Endothelial cell of umbilical vein (primary cell): ENCODE data around the gene SELENOH. TPM values are rescaled to one million over a fixed set of nuclear protein-coding genes. Genes with fewer than 3 reads are reported as not detected.

Experiments
- BruUV-seq: library from RNA; stranded (reverse); fragments of 400-500 nt; replicated peaks from 2 replicates; lab custom pipeline; 2021; lab: Mats Ljungman, UMichigan
- CTCF ChIA-PET: fragments of 300-600, 350-600 bp; sonication (Branson Sonifier 250); formaldehyde crosslinking; loops from one replicate; lab custom pipeline; 2021; ENCODE audit warnings: antibody characterized with exemption, inconsistent platforms; lab: Charles Lee
- POLR2A ChIA-PET: fragments of 300-600, 350-600 bp; sonication (Branson Sonifier 250); formaldehyde crosslinking; loops from one replicate; lab custom pipeline; 2021; ENCODE audit warnings: antibody characterized with exemption, inconsistent platforms; lab: Charles Lee
- DNase-seq: peaks from one replicate; pipeline ENCODE4 v3.0.0-alpha.2; 2011; ENCODE audit warnings: low read depth, low spot score
- FAIRE-seq: peaks from 2 replicates; lab custom pipeline; 2011; peaks lifted over from hg19 to GRCh38; lab: Jason Lieb, UNC
- H2AFZ ChIP-seq: 2 replicates; pipeline ENCODE4 v1.6.0; 2012; ENCODE audit warnings: low read depth, low read length, control low read depth, inconsistent platforms
- H3K27ac ChIP-seq: 2 replicates; pipeline ENCODE4 v1.5.1; 2011; ENCODE audit warnings: low read depth, mild to moderate bottlenecking, control low read depth, low read length, moderate library complexity; ENCODE audit not compliant: insufficient read depth
- H3K27me3 ChIP-seq, 2 experiments: 2 replicates each; pipeline versions ENCODE4 v1.6.0 to v1.6.1; 2011; ENCODE audit warnings: low read length in 2 of 2, mixed read lengths in 1 of 2; ENCODE audit not compliant: control insufficient read depth in 2 of 2, insufficient read depth in 2 of 2
- H3K36me3 ChIP-seq, 2 experiments: 2 replicates in 1 of 2; 3 replicates in 1 of 2; pipeline ENCODE4 v1.5.1; 2011; ENCODE audit warnings: low read length in 2 of 2, mild to moderate bottlenecking in 1 of 2, moderate library complexity in 1 of 2; ENCODE audit not compliant: control insufficient read depth in 2 of 2, insufficient read depth in 2 of 2; ENCODE audit errors: extremely low read depth in 1 of 2
- H3K4me1 ChIP-seq: 3 replicates; pipeline ENCODE4 v1.5.1; 2011; ENCODE audit warnings: mild to moderate bottlenecking, low read length; ENCODE audit not compliant: control insufficient read depth, insufficient read depth; ENCODE audit errors: extremely low read depth
- H3K4me2 ChIP-seq: 2 replicates; pipeline ENCODE4 v1.6.1; 2011; ENCODE audit warnings: low read length, control low read depth, mixed read lengths; ENCODE audit not compliant: insufficient read depth
- H3K4me3 ChIP-seq, 3 experiments: fragments of 200-600 bp in 1 of 3; sonication (generic), shearing (Covaris generic) in 1 of 3; replicated peaks in 1 of 3; 2 replicates each; pipeline ENCODE4 v1.5.1; 2011 to 2016; ENCODE audit warnings: control low read depth in 3 of 3, low read length in 3 of 3, mild to moderate bottlenecking in 2 of 3, inconsistent platforms in 1 of 3, low read depth in 1 of 3, moderate library complexity in 1 of 3; ENCODE audit not compliant: insufficient read depth in 1 of 3
- H3K79me2 ChIP-seq: 2 replicates; pipeline ENCODE4 v1.6.0; 2012; ENCODE audit warnings: low read length, inconsistent platforms; ENCODE audit not compliant: control insufficient read depth, insufficient read depth
- H3K9ac ChIP-seq: replicated peaks from 2 replicates; pipeline ENCODE3; 2011; ENCODE audit warnings: low read length, control low read depth; ENCODE audit not compliant: insufficient read depth; ENCODE audit errors: extremely low read depth
- H3K9me1 ChIP-seq: replicated peaks from 3 replicates; pipeline ENCODE4 v1.6.0; 2011; ENCODE audit warnings: mild to moderate bottlenecking, low read length; ENCODE audit not compliant: control insufficient read depth, insufficient read depth; ENCODE audit errors: extremely low read depth
- H3K9me3 ChIP-seq: replicated peaks from 2 replicates; pipeline ENCODE4 v1.5.1; 2012; ENCODE audit warnings: low read length, inconsistent platforms; ENCODE audit not compliant: control insufficient read depth, insufficient read depth
- H4K20me1 ChIP-seq: replicated peaks from 2 replicates; pipeline ENCODE3; 2011; ENCODE audit warnings: mild to moderate bottlenecking, low read length; ENCODE audit not compliant: control insufficient read depth, insufficient read depth; ENCODE audit errors: extremely low read depth
- CTCF ChIP-seq, 2 donors: IDR thresholded peaks; 1 replicate in 1 of 2; 2 replicates in 1 of 2; pipeline ENCODE4 v1.5.1; 2011; ENCODE audit warnings: low read length in 2 of 2, mild to moderate bottlenecking in 2 of 2, moderate library complexity in 2 of 2, control low read depth in 1 of 2, inconsistent platforms in 1 of 2, low read depth in 1 of 2; ENCODE audit not compliant: insufficient read depth in 1 of 2; ENCODE audit errors: extremely low read depth in 1 of 2
- EZH2 ChIP-seq: IDR thresholded peaks from 2 replicates; pipeline ENCODE4 v1.6.1; 2012; ENCODE audit warnings: borderline replicate concordance, low read depth, mild to moderate bottlenecking, moderate library complexity, low read length, inconsistent platforms; ENCODE audit not compliant: severe bottlenecking
- FOS ChIP-seq: IDR thresholded peaks from 2 replicates; pipeline ENCODE4 v1.6.1; 2011; ENCODE audit warnings: mild to moderate bottlenecking, low read length, moderate library complexity, borderline replicate concordance; ENCODE audit not compliant: insufficient read depth
- GATA2 ChIP-seq: IDR thresholded peaks from 2 replicates; pipeline ENCODE4 v1.7.0; 2011; ENCODE audit warnings: low read depth, mild to moderate bottlenecking, moderate library complexity, mixed read lengths, low read length; ENCODE audit not compliant: insufficient read length, insufficient read depth
- JUN ChIP-seq: IDR thresholded peaks from 2 replicates; pipeline ENCODE4 v1.6.1; 2011; ENCODE audit warnings: borderline replicate concordance, low read depth; ENCODE audit not compliant: insufficient read length, insufficient read depth
- MYC ChIP-seq: IDR thresholded peaks from one replicate; pipeline ENCODE4 v1.6.1; 2011; ENCODE audit warnings: mild to moderate bottlenecking, low read depth, low read length
- POLR2A ChIP-seq: IDR thresholded peaks from 2 replicates; pipeline ENCODE4 v1.6.1; 2012; ENCODE audit warnings: low read depth, mild to moderate bottlenecking, control low read depth, low read length
- POLR2AphosphoS5 ChIP-seq: IDR thresholded peaks from 2 replicates; pipeline ENCODE4 v1.6.1; 2012; ENCODE audit warnings: low read depth, mild to moderate bottlenecking, control low read depth, low read length, moderate library complexity; ENCODE audit not compliant: insufficient read depth
- dilution Hi-C: fragments of 300-500 bp; cut with MboI; formaldehyde crosslinking; loops from one replicate; pipeline ENCODE4 v1.15.0; 2019; ENCODE audit warnings: low sequenced_read_pairs; ENCODE audit not compliant: extremely low pct_ligation_motif_present
- intact Hi-C: fragments of 100-400 bp; cut with micrococcal nuclease; formaldehyde crosslinking; loops from one replicate; pipeline ENCODE4 v1.10.0; 2022
- polyA plus RNA-seq, 4 experiments: library from polyadenylated mRNA; depleted of rRNA in 3 of 4; stranded (reverse) in 3 of 4; unstranded in 1 of 4; fragments of >200 nt; gene quantifications; 2 replicates each; pipeline versions ENCODE4 v1.2.1 to v1.2.3, GENCODE V29; 2011 to 2012; ENCODE audit warnings: missing spikeins in 1 of 4
- total RNA-seq: library from RNA; stranded (reverse); gene quantifications from 2 replicates; pipeline ENCODE4 v1.2.3, GENCODE V29; 2021
- TF ChIP-seq, protein P1 (sequence below): IDR thresholded peaks from 2 replicates; pipeline ENCODE4 v1.6.1; 2011; ENCODE audit not compliant: insufficient read depth, insufficient read length

SELENOH gene
- total and polyA plus RNA-seq, 2 donors (not counting 3 experiments of a cell fraction or from before 2014, with no cell fraction given), result 161 to 247 TPM

- H3K27ac ChIP-seq, result peak overlapping the region; percentile 89
- FAIRE-seq (no peak), DNase-seq (no peak)
- no peak overlapping the region for H2AFZ ChIP-seq
- H3K79me2 ChIP-seq, result peaks cover 72% of the 10 kb centered on the region
- POLR2A ChIA-PET, result interaction anchor here (0.6 to 5.7 kb wide), 6 partner anchors 11 to 36 kb away, joined by 3 to 39 read pairs (median 4); no protein-coding TSS in a partner anchor
- peaks cover 11% of the 10 kb centered on the region for H4K20me1 ChIP-seq
- no peaks in the 10 kb centered on the region for H3K36me3 ChIP-seq
- H3K9ac ChIP-seq, result peak overlapping the region; percentile 96
- BruUV-seq, result no TSS peak
- H3K27me3 ChIP-seq, result no peaks in the 10 kb centered on the region
- no peaks in the 10 kb centered on the region for H3K9me1 ChIP-seq
- peak overlapping the region; percentile 68 to 98 (median 83) for H3K4me3 ChIP-seq
- H3K9me3 ChIP-seq, result no peaks in the 10 kb centered on the region
- H3K4me2 ChIP-seq, result peak overlapping the region; percentile 100
- CTCF ChIA-PET, result interaction anchor here (0.6 to 13.5 kb wide), 7 partner anchors 12 to 55 kb away, joined by 3 to 375 read pairs (median 3); partner anchors contain the start of gene BTBD18
- H3K4me1 ChIP-seq, result peaks cover 26% of the 10 kb centered on the region
- dilution Hi-C loops (no loop called here), intact Hi-C loops (loop anchor here (5.0 kb wide), 1 partner anchor 238 kb away; no protein-coding TSS in a partner anchor)
- TF ChIP-seq POLR2AphosphoS5 (no peak), JUN (no peak), POLR2A (no peak), GATA2 (no peak), MYC (no peak), EZH2 (no peak), FOS (no peak), CTCF (IDR thresholded peaks at IDR 0.05; ENCODE audit: extremely low read depth in 1 of 2, insufficient read depth in 1 of 2, low read depth in 1 of 2, low read length in 2 of 2) (no peak)
- TF ChIP-seq, protein P1, sequence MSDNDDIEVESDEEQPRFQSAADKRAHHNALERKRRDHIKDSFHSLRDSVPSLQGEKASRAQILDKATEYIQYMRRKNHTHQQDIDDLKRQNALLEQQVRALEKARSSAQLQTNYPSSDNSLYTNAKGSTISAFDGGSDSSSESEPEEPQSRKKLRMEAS, result no peak
Observed at GRCh38 chr11:57764021-57764420, 22.7 kb downstream of the SELENOH start.
